GM23338 (cell line): Measurements from ENCODE around the gene LHX8. TPM values are rescaled to one million over a fixed set of nuclear protein-coding genes. Genes with fewer than 3 reads are reported as not detected.

Source experiments
- ATAC-seq: fragments of 200-7000 bp; cut with Tn5 transposase; 3 replicates; pipeline ENCODE4 v1.9.1; 2020
- DNase-seq: peaks from one replicate; pipeline ENCODE4 v3.0.0-alpha.2; 2015; ENCODE audit warnings: low spot score
- H2AFZ ChIP-seq: fragments of 200-600 bp; sonication (generic); 2 replicates; pipeline ENCODE4 v1.8.0; 2016; ENCODE audit warnings: antibody characterized with exemption, mild to moderate bottlenecking, moderate library complexity
- H3F3A ChIP-seq: fragments of 200-600 bp; sonication (generic); replicated peaks from 2 replicates; pipeline ENCODE4 v1.8.0; 2017; ENCODE audit warnings: antibody characterized with exemption, mixed run types, low read depth
- H3K27ac ChIP-seq: fragments of 200-600 bp; sonication (generic); 2 replicates; pipeline ENCODE4 v1.6.1; 2016; ENCODE audit warnings: low read depth
- H3K27me3 ChIP-seq: fragments of 200-600 bp; sonication (generic); 2 replicates; pipeline ENCODE4 v1.8.0; 2016; ENCODE audit warnings: mild to moderate bottlenecking, mixed run types, moderate library complexity; ENCODE audit not compliant: insufficient read depth
- H3K36me3 ChIP-seq: fragments of 200-600 bp; sonication (generic); 2 replicates; pipeline ENCODE4 v1.8.0; 2016; ENCODE audit warnings: mild to moderate bottlenecking; ENCODE audit not compliant: insufficient read depth
- H3K4me1 ChIP-seq: fragments of 200-600 bp; sonication (generic); 2 replicates; pipeline ENCODE4 v1.8.0; 2016; ENCODE audit warnings: mild to moderate bottlenecking, moderate library complexity; ENCODE audit not compliant: insufficient read depth
- H3K4me2 ChIP-seq: fragments of 200-600 bp; sonication (generic); 2 replicates; pipeline ENCODE4 v1.7.1; 2017; ENCODE audit warnings: mixed run types
- H3K4me3 ChIP-seq: fragments of 200-600 bp; sonication (generic); 2 replicates; pipeline ENCODE4 v1.6.1; 2016; ENCODE audit warnings: mixed run types
- H3K79me2 ChIP-seq: fragments of 200-600 bp; sonication (generic); replicated peaks from 2 replicates; pipeline ENCODE4 v1.8.0; 2017; ENCODE audit warnings: mild to moderate bottlenecking; ENCODE audit not compliant: insufficient read depth
- H3K9me2 ChIP-seq: fragments of 200-600 bp; sonication (generic); 2 replicates; pipeline ENCODE4 v1.8.0; 2017; ENCODE audit not compliant: insufficient read depth
- H4K20me1 ChIP-seq: fragments of 200-600 bp; sonication (generic); replicated peaks from 2 replicates; pipeline ENCODE4 v1.8.0; 2017; ENCODE audit warnings: mild to moderate bottlenecking; ENCODE audit not compliant: insufficient read depth
- H3K27ac Mint-ChIP-seq: 2 replicates; pipeline ENCODE4 v1.8.0; 2020; ENCODE audit warnings: inconsistent platforms, mild to moderate bottlenecking, moderate library complexity, mixed read lengths
- H3K27me3 Mint-ChIP-seq: 3 replicates; pipeline ENCODE4 v1.8.0; 2022; ENCODE audit warnings: low read depth, mild to moderate bottlenecking, moderate library complexity, mixed read lengths, inconsistent platforms; ENCODE audit not compliant: insufficient read depth, poor library complexity
- H3K36me3 Mint-ChIP-seq: 3 replicates; pipeline ENCODE4 v1.8.0; 2021; ENCODE audit warnings: low read depth, mild to moderate bottlenecking, inconsistent platforms, moderate library complexity, mixed read lengths
- H3K4me1 Mint-ChIP-seq: 3 replicates; pipeline ENCODE4 v1.8.0; 2020; ENCODE audit warnings: mild to moderate bottlenecking, inconsistent platforms, mixed read lengths
- H3K4me3 Mint-ChIP-seq: 3 replicates; pipeline ENCODE4 v1.8.0; 2021; ENCODE audit warnings: moderate library complexity, mild to moderate bottlenecking, inconsistent platforms, mixed read lengths
- H3K9me3 Mint-ChIP-seq: 3 replicates; pipeline ENCODE4 v1.8.0; 2020; ENCODE audit warnings: moderate library complexity, mild to moderate bottlenecking, inconsistent platforms, mixed read lengths
- CREB1 ChIP-seq: fragments of 250-450 bp; sonication (Bioruptor Pico); IDR thresholded peaks from 2 replicates; pipeline ENCODE4 v1.5.0; 2020; ENCODE audit warnings: low read depth, mild to moderate bottlenecking, moderate library complexity
- EZH2 ChIP-seq: fragments of 200-600 bp; sonication (generic); IDR thresholded peaks from one replicate; pipeline ENCODE4 v1.8.0; 2017; ENCODE audit warnings: antibody characterized with exemption, mild to moderate bottlenecking, low read depth; ENCODE audit not compliant: unreplicated experiment
- STAT1 ChIP-seq: IDR thresholded peaks from one replicate; pipeline ENCODE4 v1.6.1; 2016; ENCODE audit warnings: antibody characterized with exemption; ENCODE audit not compliant: unreplicated experiment
- ZNF331 ChIP-seq: fragments of 250-450 bp; sonication (Bioruptor Pico); IDR thresholded peaks from 2 replicates; pipeline ENCODE4 v1.5.0; 2020; ENCODE audit warnings: low read depth, mild to moderate bottlenecking, moderate library complexity
- ZNF462 ChIP-seq: fragments of 250-450 bp; sonication (Bioruptor Pico); IDR thresholded peaks from 2 replicates; pipeline ENCODE4 v1.5.0; 2020; ENCODE audit warnings: mild to moderate bottlenecking, moderate library complexity
- polyA plus RNA-seq: library from polyadenylated mRNA; unstranded; fragments of >200 nt; fragmentation: Nextera tagmentation; extraction: Ambion mirVana; gene quantifications from 2 replicates; pipeline ENCODE4 v1.2.1, GENCODE V29; 2016
- total RNA-seq: library from RNA; depleted of rRNA; stranded (reverse); fragments of >200 nt; shearing (Covaris generic); gene quantifications from 2 replicates; pipeline ENCODE4 v1.2.3, GENCODE V29; 2014
- TF ChIP-seq, protein P1 (sequence below): IDR thresholded peaks from 2 replicates; pipeline ENCODE4 v1.6.1; 2016; ENCODE audit warnings: antibody characterized with exemption
- TF ChIP-seq, protein P2 (sequence below): IDR thresholded peaks from one replicate; pipeline ENCODE4 v1.6.1; 2018; ENCODE audit warnings: antibody characterized with exemption; ENCODE audit not compliant: unreplicated experiment

Gene LHX8
- total and polyA plus RNA-seq, 2 experiments from 2014 or later, result 0.68 to 0.73 TPM

DNA sequence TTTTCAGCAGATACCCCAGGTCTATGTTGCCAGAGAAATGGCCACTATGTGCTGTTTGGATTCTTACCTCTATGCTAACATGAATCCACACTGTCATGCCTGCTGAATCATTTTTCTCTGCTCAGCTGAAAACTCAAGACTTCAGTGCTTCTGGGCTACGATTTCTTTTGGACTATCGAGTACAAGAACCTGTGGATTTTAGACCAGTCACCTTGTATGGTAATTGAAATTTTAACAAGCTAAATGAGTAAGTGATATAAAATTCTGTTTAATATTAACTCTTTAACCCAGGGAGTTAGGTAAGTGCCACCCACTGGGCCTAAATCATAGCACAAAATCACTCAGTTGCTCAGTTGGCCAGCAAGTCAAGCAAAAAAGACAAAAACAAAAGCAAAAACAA is 35.8 kb downstream of the LHX8 start (continued):
- TF ChIP-seq STAT1, result no peak
- TF ChIP-seq, protein P1, sequence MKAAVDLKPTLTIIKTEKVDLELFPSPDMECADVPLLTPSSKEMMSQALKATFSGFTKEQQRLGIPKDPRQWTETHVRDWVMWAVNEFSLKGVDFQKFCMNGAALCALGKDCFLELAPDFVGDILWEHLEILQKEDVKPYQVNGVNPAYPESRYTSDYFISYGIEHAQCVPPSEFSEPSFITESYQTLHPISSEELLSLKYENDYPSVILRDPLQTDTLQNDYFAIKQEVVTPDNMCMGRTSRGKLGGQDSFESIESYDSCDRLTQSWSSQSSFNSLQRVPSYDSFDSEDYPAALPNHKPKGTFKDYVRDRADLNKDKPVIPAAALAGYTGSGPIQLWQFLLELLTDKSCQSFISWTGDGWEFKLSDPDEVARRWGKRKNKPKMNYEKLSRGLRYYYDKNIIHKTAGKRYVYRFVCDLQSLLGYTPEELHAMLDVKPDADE, result no peak

DNA sequence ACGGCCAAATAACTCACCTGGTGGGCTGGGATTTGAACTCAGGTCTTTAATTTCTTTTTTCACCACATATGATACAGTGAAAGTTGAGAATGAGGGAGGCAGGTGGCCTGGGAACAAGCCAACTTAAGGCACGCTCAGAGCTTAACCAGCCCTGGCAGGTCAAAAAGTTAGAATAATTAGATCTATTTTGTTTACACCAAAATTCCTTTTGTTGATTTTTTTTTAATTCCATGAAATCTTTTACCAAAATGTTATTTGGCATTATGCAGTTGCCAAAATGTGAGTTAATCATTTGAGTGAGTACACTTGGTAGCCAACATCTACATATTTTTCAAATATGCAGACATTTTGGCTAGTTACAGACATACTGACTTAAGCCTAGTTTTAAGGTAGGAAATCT is 36.8 kb downstream of the LHX8 start:
- no peaks in the 10 kb centered on the region for H3K79me2 ChIP-seq
- Mint-ChIP-seq H3K27me3 (peaks cover 4% of the 10 kb centered on the region), H3K9me3 (peaks cover 8% of the 10 kb centered on the region; the same call in 1 of the 3 replicates), H3K4me3 (no peak overlapping the region), H3K27ac (no peak overlapping the region), H3K4me1 (no peaks in the 10 kb centered on the region), H3K36me3 (no peaks in the 10 kb centered on the region)
- DNase-seq, result no peak
- H3K9me2 ChIP-seq, result no peaks in the 10 kb centered on the region; the same call in 1 of the 2 replicates
- no peak overlapping the region for H3K4me3 ChIP-seq
- TF ChIP-seq STAT1 (no peak), ZNF462 (no peak), ZNF331 (CRISPR knock-in tag) (no peak), EZH2 (no peak), CREB1 (CRISPR knock-in tag) (no peak)
- TF ChIP-seq, protein P2, sequence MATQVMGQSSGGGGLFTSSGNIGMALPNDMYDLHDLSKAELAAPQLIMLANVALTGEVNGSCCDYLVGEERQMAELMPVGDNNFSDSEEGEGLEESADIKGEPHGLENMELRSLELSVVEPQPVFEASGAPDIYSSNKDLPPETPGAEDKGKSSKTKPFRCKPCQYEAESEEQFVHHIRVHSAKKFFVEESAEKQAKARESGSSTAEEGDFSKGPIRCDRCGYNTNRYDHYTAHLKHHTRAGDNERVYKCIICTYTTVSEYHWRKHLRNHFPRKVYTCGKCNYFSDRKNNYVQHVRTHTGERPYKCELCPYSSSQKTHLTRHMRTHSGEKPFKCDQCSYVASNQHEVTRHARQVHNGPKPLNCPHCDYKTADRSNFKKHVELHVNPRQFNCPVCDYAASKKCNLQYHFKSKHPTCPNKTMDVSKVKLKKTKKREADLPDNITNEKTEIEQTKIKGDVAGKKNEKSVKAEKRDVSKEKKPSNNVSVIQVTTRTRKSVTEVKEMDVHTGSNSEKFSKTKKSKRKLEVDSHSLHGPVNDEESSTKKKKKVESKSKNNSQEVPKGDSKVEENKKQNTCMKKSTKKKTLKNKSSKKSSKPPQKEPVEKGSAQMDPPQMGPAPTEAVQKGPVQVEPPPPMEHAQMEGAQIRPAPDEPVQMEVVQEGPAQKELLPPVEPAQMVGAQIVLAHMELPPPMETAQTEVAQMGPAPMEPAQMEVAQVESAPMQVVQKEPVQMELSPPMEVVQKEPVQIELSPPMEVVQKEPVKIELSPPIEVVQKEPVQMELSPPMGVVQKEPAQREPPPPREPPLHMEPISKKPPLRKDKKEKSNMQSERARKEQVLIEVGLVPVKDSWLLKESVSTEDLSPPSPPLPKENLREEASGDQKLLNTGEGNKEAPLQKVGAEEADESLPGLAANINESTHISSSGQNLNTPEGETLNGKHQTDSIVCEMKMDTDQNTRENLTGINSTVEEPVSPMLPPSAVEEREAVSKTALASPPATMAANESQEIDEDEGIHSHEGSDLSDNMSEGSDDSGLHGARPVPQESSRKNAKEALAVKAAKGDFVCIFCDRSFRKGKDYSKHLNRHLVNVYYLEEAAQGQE, result no peak
- H3K27me3 ChIP-seq, result no peaks in the 10 kb centered on the region
- H3K4me1 ChIP-seq, result no peaks in the 10 kb centered on the region
- H3K27ac ChIP-seq, result no peak overlapping the region
- no peaks in the 10 kb centered on the region for H3F3A ChIP-seq
- H3K4me2 ChIP-seq, result no peak overlapping the region
- H3K36me3 ChIP-seq, result no peaks in the 10 kb centered on the region
- no peak for ATAC-seq
- H4K20me1 ChIP-seq, result no peaks in the 10 kb centered on the region
- H2AFZ ChIP-seq, result no peak overlapping the region
